Measurements from ENCODE around the gene TBC1D2.

The TBC1D2 gene

GRCh38 chr9:98234245-98234825, 21.1 kb downstream of the TBC1D2 start:
- no peak for DNase-seq

DNA sequence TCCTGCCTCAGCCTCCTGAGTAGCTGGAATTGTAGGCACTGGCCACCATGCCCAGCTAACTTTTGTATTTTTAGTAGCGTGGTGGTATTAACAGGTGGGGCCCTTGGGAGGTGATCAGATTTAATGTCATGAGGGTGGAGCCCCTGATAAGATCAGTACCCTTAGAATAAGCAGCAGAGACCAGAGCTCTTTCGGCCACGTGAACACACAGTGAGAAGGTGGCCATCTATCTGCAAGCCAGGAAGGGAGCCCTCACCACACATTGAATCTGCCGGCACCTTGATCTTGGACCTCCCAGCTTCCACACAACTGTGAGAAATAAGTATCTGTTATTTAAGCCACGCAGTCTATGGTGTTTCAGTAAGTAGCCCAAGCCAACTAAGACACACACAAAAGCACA, 22.5 kb downstream of the TBC1D2 start:
- no peak for DNase-seq

DNA sequence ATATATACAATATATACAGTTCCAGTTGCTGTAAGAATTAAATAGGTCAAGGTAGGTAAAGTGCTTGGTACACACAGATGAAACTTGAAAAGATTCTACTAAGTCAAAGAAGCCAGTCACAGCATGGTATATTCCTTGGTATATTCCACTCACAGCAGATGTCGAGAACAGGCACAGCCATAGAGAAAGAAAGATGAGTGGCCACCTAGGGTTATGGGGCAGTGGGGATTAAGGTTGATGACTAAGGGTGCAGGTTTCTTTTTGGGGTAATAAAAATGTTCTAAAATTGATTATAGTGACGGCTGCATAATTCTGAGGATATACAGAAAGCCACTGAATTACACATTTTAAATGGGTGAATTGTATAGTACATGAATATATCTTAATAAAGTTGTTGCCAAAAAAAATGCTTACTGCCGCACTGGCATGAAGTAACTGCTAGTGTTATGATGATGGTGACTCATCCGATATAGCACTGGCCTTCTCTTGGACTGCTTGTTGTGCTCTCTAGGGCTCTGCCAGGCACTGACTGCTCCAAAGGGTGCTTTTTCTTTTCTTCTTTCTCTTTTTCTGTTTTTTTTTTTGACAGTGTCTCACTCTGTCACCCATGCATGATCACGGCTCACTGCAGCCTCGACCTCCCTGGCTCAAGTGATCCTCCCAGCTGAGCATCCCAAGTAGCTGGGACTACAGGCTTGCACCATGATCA, 23.5 kb downstream of the TBC1D2 start:
- no peak for DNase-seq

DNA sequence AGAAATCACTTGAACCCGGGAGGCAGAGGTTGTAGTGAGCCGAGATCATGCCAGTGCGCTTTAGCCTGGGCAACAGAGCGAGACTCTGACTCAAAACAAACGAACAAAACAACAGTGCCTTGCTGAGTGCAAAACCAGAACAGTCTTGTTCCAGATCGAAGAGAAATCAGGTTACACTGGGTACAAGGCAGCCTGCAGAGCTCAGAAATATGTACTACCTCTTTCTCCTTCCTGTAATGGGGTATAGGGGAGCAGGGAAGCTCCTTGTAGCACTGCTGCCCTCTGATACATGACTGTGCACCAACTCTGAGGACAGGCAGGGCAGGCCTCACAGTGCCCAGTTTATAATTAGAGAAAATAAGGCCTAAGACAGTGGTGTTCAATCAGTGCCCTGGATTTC, 24.7 kb downstream of the TBC1D2 start:
- no peak for DNase-seq

DNA sequence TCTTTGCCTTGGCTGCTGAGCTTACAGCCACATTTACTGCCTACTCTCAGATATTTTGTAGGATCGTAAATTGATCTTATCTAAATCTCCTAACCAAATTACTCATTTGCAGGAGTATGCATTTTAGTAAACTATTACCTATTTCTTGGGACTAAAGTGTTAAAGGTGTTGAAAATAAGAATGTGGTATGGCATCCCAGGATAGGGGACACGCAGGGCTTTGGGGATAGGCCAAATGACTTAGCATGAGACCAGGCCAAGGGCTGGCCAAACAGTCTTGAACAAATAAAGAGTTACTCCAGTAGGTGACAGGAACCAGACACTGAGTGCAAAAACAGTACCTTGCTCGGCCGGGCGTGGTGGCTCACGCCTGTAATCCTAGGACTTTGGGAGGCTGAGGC, 25.1 kb downstream of the TBC1D2 start:
- no peak for DNase-seq

DNA sequence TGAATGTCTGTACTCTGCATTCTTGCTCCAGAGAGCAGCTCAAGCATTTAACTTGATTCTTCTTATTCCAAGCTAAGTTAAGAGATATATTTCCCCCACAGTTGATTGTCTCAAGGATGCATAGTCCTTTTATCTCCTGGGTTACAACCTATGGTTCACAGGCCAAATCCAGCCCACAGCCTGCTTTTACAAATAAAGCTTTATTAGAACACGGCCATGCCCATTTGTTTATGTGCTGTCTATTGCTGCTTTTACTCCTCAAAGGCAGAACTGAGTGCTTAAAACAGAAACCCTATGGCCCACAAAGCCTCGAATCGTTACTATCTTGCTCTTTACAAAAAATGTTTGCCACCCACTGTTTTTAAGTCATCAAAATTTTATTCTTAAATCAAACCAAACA, 25.8 kb downstream of the TBC1D2 start:
- no peak for DNase-seq

GRCh38 chr9:98229090-98229395, 26.4 kb downstream of the TBC1D2 start:
- no peak for DNase-seq

GRCh38 chr9:98228392-98229089, 26.9 kb downstream of the TBC1D2 start:
- no peak for DNase-seq

DNA sequence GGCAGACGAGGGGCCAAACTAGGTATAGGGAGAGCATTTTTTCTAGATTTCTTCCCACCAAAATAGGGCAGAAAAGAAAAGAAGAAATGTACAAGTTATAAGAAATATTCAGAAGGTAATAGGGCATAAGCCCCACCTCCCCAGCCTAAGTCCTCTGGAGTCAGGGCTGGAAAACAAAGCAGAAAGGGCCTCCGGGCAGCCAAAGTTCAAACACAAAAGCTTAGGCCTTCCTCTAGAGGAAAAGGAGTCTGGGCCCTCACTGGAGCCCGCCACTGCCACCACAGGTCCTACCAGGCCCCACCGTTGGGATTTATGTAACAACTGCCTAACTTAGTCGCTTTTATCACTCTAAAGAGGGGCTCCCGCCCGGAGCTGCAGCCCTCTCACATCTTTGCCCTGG, 27.6 kb downstream of the TBC1D2 start:
- DNase-seq = no peak

DNA sequence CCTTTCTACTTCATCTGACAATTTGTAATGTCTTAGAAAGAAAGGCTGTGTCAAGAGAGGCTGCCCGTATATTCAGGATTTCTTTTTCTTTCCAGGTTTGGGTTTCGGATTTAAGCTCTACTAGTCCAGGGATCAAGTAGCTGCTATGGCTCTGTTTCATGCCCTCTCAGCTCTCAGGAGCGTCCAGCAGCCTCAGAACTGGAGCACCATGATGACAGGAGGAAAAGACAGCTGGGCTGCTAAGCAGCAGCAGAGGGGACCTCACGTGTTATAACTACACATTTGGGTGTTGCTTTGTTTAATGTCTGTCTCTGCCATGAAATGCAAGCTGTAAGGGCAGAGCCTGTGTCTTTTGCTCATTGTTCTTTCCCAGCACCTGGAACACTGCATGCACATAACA, 28.5 kb downstream of the TBC1D2 start:
- DNase-seq = no peak

GRCh38 chr9:98226516-98226915, 28.9 kb downstream of the TBC1D2 start:
- no peak for DNase-seq

DNA sequence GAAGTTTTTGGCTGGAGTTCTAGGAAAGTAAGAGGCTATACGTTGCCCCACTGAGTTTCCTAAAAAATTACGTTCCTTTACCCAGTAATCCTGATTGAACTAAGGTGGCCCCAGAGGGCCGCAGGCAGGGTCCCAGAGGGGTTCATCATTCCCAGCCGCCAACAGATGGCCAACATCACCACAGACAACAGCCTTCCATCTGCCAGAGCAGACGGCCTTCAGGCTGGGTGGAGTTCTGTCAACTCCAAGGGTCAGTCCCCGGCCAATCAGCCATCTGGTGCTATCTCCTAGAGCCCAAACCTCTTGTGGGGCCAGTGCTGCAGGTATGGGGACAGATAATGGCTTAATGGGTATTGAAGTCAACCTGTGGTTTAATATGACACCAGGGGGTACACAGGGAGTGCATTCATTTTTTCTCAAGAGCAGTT, 30.4 kb downstream of the TBC1D2 start:
- DNase-seq = no peak

GRCh38 chr9:98222885-98223691, 32.4 kb downstream of the TBC1D2 start:
- no peak for DNase-seq

DNA sequence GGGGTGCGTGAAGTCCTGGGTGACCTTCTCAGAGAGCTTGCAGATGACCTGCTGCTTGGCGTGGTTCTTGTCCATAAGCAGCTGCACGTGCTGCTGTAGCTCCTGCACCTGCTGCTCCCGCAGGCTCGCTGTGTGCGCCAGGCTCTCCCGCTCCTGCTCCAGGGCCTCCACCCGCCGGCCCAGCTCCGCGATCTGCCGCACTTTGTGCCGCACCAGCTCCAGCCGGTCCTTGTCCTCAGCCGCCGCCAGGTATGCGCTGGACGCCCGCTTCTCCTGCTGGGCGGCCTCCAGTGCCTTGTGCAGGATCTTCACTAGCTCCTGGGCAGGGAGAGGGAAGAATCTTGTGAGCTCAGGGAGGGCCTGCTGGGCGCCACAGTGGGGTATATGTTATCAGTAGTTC, 34.5 kb downstream of the TBC1D2 start:
- DNase-seq = no peak

- DNase-seq = no peak
Observed at GRCh38 chr9:98219794-98220370, 35.6 kb downstream of the TBC1D2 start.

GRCh38 chr9:98219364-98219716, 36.1 kb downstream of the TBC1D2 start:
- no peak for DNase-seq

GRCh38 chr9:98218562-98219363, 36.7 kb downstream of the TBC1D2 start:
- DNase-seq = no peak

- no peak for DNase-seq
Observed at GRCh38 chr9:98217255-98217654, 38.2 kb downstream of the TBC1D2 start.

DNA sequence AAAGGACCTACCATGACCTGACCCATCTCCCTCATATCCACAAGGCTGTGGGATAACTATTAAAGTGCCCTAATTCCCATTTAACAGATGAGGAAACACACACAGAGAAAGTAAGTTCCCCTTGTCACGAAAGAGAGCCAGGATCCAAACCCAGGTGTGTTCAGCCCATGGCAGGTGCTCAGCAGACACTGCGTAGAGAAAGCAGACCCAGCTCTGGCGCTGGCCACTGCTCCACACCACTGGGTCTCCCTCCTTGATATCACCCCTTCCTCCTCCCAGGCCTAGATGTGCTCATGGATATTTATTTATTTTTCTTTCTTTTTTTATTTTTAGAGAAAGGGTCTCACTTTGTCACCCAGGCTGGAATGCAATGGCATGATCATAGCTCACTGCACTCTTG, 39.1 kb downstream of the TBC1D2 start:
- DNase-seq = no peak

DNA sequence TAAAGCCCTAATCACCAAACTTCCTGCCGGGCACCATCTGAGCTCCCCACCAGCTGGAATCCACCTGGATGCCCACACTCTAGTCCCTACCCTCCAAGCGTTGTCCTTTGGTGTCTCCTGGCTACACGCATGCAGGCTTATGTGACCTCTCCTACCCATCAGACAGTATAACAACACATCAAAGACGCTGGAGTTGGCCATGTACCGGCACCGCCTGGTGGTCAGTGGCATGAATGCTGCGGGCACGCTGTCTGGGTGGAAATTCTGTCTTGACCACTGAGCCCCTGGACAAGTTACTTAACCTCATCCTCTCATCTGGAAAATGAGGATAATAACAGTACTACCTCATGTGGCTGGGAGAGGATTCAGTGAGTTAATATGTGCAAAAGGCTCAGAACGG, 39.6 kb downstream of the TBC1D2 start:
- DNase-seq = no peak

DNA sequence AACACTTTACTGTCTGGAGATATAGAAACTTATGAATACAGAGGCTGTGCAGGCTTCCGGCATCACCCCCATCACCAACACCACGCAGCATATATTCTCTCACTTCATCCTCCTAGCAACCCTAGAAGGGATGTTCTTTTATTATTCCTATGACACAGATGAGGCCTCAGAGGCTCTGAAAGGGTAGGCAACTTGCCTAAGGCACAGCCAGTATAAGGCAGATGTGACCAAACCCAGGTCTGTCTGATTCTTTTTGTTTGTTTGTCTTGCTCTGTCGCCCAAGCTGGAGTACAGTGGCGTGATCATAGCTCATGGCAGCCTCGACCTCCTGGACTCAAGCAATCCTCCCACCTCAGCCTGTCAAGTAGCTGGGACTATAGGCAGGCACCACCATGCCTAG, 40.2 kb downstream of the TBC1D2 start:
- no peak for DNase-seq

DNA sequence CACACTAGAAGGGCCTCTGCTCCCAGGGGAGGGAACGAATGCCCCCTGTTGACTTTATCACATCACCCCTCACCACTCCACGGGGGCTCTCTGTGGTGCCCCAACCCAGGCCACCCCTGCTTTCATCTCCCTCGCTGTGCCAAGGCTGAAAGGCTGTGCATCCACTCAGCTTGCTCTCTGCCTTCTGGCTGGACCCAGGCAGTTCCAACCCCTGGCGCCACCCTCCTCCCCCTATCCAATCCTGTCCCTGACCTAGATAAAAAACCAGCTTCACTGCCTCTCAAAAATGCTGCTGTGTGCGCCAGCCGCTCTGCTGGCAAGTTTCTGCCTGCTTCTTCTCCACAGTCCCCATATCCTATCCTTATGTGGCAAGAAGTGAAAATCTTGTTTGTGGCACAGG, 40.6 kb downstream of the TBC1D2 start:
- no peak for DNase-seq

DNA sequence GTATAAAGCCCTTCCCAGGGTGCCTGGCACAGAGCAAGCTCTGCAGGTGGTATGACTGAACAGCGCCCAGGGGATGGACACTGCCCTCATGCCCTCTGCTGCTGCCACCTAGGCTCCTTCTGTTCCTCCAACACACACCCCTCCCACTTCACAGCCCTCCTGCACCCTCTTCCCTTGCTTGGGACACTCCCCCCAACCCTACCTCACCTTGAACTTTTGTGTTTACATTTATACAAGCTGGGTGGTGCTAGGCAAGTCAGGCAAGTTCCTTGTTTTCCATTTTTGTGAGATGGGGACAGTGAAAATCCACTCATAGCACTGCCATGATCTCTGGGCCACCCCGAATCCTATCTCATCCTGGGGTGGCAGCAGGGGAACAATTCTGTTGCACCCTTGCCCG, 44.2 kb downstream of the TBC1D2 start:
- DNase-seq = no peak

Measured in NCI-H2081 (cell line).